H9 (cell line): ENCODE measurements around the gene DUSP18. TPM values are rescaled to one million over a fixed set of nuclear protein-coding genes. Genes with fewer than 3 reads are reported as not detected.

Source experiments
- DNase-seq: peaks from one replicate; pipeline ENCODE4 v3.0.0-alpha.2; 2017
- H2AFZ ChIP-seq: one replicate; pipeline ENCODE4 v1.6.1; 2013; ENCODE audit warnings: mild to moderate bottlenecking, low read length, control low read depth, moderate library complexity
- H2AK5ac ChIP-seq: 2 replicates; pipeline ENCODE4 v1.6.1; 2013; ENCODE audit warnings: low read length, control low read depth, mixed read lengths; ENCODE audit not compliant: insufficient read length
- H2BK120ac ChIP-seq: one replicate; pipeline ENCODE4 v1.6.1; 2013; ENCODE audit warnings: low read depth, mild to moderate bottlenecking, low read length, control low read depth, inconsistent platforms; ENCODE audit not compliant: poor library complexity, severe bottlenecking
- H2BK12ac ChIP-seq: 2 replicates; pipeline ENCODE4 v1.6.1; 2013; ENCODE audit warnings: low read length, control low read depth, mixed read lengths, low read depth; ENCODE audit not compliant: insufficient read length
- H2BK15ac ChIP-seq: 2 replicates; pipeline ENCODE4 v1.6.1; 2013; ENCODE audit warnings: low read depth, low read length, control low read depth
- H2BK20ac ChIP-seq: one replicate; pipeline ENCODE4 v1.6.1; 2013; ENCODE audit warnings: low read depth, mild to moderate bottlenecking, low read length, control low read depth, inconsistent platforms; ENCODE audit not compliant: poor library complexity, severe bottlenecking
- H2BK5ac ChIP-seq: 2 replicates; pipeline ENCODE4 v1.6.1; 2013; ENCODE audit warnings: low read length, control low read depth, mixed read lengths; ENCODE audit not compliant: insufficient read length
- H3K14ac ChIP-seq: 2 replicates; pipeline ENCODE4 v1.6.1; 2013; ENCODE audit warnings: low read length, control low read depth; ENCODE audit not compliant: insufficient read depth
- H3K18ac ChIP-seq: 2 replicates; pipeline ENCODE4 v1.6.1; 2013; ENCODE audit warnings: low read depth, mild to moderate bottlenecking, mixed read lengths, low read length, control low read depth; ENCODE audit not compliant: insufficient read length
- H3K23ac ChIP-seq: 2 replicates; pipeline ENCODE4 v1.6.1; 2013; ENCODE audit warnings: low read length, control low read depth, mixed read lengths, low read depth; ENCODE audit not compliant: insufficient read length
- H3K23me2 ChIP-seq: 2 replicates; pipeline ENCODE4 v1.6.1; 2013; ENCODE audit warnings: low read depth, mild to moderate bottlenecking, mixed read lengths, low read length, control low read depth; ENCODE audit not compliant: insufficient read length, poor library complexity, severe bottlenecking
- H3K27ac ChIP-seq: 2 replicates; pipeline ENCODE4 v1.5.1; 2013; ENCODE audit warnings: low read length, control low read depth, mixed read lengths, low read depth; ENCODE audit not compliant: insufficient read length
- H3K27me3 ChIP-seq: 2 replicates; pipeline ENCODE4 v1.6.1; 2013; ENCODE audit warnings: low read length, control low read depth, inconsistent platforms; ENCODE audit not compliant: insufficient read depth
- H3K4ac ChIP-seq: 2 replicates; pipeline ENCODE4 v1.6.1; 2013; ENCODE audit warnings: low read depth, mild to moderate bottlenecking, control low read depth, inconsistent platforms, low read length, moderate library complexity
- H3K4me1 ChIP-seq: 2 replicates; pipeline ENCODE4 v1.6.1; 2013; ENCODE audit warnings: low read length, control low read depth, inconsistent platforms; ENCODE audit not compliant: insufficient read depth
- H3K4me2 ChIP-seq: 2 replicates; pipeline ENCODE4 v1.6.1; 2013; ENCODE audit warnings: low read length, control low read depth, mixed read lengths; ENCODE audit not compliant: insufficient read length, insufficient read depth
- H3K56ac ChIP-seq: 2 replicates; pipeline ENCODE4 v1.6.1; 2013; ENCODE audit warnings: low read depth, mild to moderate bottlenecking, mixed read lengths, low read length, control low read depth; ENCODE audit not compliant: insufficient read length
- H3K79me1 ChIP-seq: 2 replicates; pipeline ENCODE4 v1.6.1; 2013; ENCODE audit warnings: low read depth, mild to moderate bottlenecking, moderate library complexity, low read length, control low read depth, inconsistent platforms; ENCODE audit not compliant: insufficient read depth, poor library complexity, severe bottlenecking
- H3K79me2 ChIP-seq: 2 replicates; pipeline ENCODE4 v1.6.1; 2013; ENCODE audit warnings: low read length, control low read depth, inconsistent platforms; ENCODE audit not compliant: insufficient read depth
- H3K9ac ChIP-seq: 2 replicates; pipeline ENCODE4 v1.6.1; 2013; ENCODE audit warnings: low read length, control low read depth, mixed read lengths; ENCODE audit not compliant: insufficient read length; ENCODE audit errors: extremely low read depth
- H3K9me3 ChIP-seq: one replicate; pipeline ENCODE4 v1.6.1; 2013; ENCODE audit warnings: low read depth, low read length, inconsistent platforms; ENCODE audit not compliant: control insufficient read depth
- H3T11ph ChIP-seq: one replicate; pipeline ENCODE4 v1.6.1; 2013; ENCODE audit warnings: mild to moderate bottlenecking, low read length, control low read depth, inconsistent platforms
- H4K20me1 ChIP-seq: one replicate; pipeline ENCODE4 v1.6.1; 2013; ENCODE audit not compliant: control insufficient read depth, insufficient read length, insufficient read depth
- H4K5ac ChIP-seq: 2 replicates; pipeline ENCODE4 v1.6.1; 2013; ENCODE audit warnings: low read depth, mild to moderate bottlenecking, mixed read lengths, low read length, control low read depth; ENCODE audit not compliant: insufficient read length
- H4K8ac ChIP-seq: replicated peaks from 2 replicates; pipeline ENCODE4 v1.6.1; 2013; ENCODE audit warnings: low read length, control low read depth, mixed read lengths, low read depth; ENCODE audit not compliant: insufficient read length
- H4K91ac ChIP-seq: 2 replicates; pipeline ENCODE4 v1.6.1; 2013; ENCODE audit warnings: low read depth, mild to moderate bottlenecking, moderate library complexity, mixed read lengths, low read length, control low read depth; ENCODE audit not compliant: insufficient read length
- H3K27ac Mint-ChIP-seq, 3 experiments: 2 replicates in 2 of 3; 3 replicates in 1 of 3; pipeline ENCODE4 v1.8.0; 2020 to 2021; ENCODE audit warnings: mixed read lengths in 3 of 3, mild to moderate bottlenecking in 1 of 3, moderate library complexity in 1 of 3
- H3K27me3 Mint-ChIP-seq: 2 replicates; pipeline ENCODE4 v1.8.0; 2021; ENCODE audit warnings: low read depth, mild to moderate bottlenecking, moderate library complexity, mixed read lengths
- H3K36me3 Mint-ChIP-seq, 3 experiments: 2 replicates in 2 of 3; 3 replicates in 1 of 3; pipeline ENCODE4 v1.8.0; 2020 to 2021; ENCODE audit warnings: low read depth in 3 of 3, mixed read lengths in 3 of 3; ENCODE audit not compliant: insufficient read depth in 1 of 3
- H3K4me1 Mint-ChIP-seq, 2 experiments: 2 replicates each; pipeline ENCODE4 v1.8.0; 2020; ENCODE audit warnings: mixed read lengths in 2 of 2
- H3K4me3 Mint-ChIP-seq, 2 experiments: 2 replicates in 1 of 2; 3 replicates in 1 of 2; pipeline ENCODE4 v1.8.0; 2020 to 2021; ENCODE audit warnings: mild to moderate bottlenecking in 2 of 2, mixed read lengths in 2 of 2, moderate library complexity in 1 of 2
- H3K9me3 Mint-ChIP-seq, 2 experiments: 2 replicates in 1 of 2; 3 replicates in 1 of 2; pipeline ENCODE4 v1.8.0; 2020; ENCODE audit warnings: mild to moderate bottlenecking in 2 of 2, mixed read lengths in 2 of 2, moderate library complexity in 1 of 2
- CTCF ChIP-seq: fragments of 200-600 bp; sonication (generic); conservative IDR thresholded peaks from 3 replicates; pipeline ENCODE4 v1.8.0; 2021; ENCODE audit warnings: antibody characterized with exemption, mild to moderate bottlenecking
- WGBS: extraction: QIAGEN DNeasy Blood & Tissue Kit; methylation state at CpG from one replicate; pipeline ENCODE4 v1.1.7; 2013; ENCODE audit warnings: missing lambda C conversion rate, low lambda C conversion rate, mixed read lengths; ENCODE audit not compliant: insufficient read length; ENCODE audit errors: extremely low coverage; 5-methylcytosine and 5-hydroxymethylcytosine counted together
- total RNA-seq: library from RNA; stranded (reverse); gene quantifications from 2 replicates; pipeline ENCODE4 v1.2.1, GENCODE V29; 2021

The DUSP18 gene
- total RNA-seq, 1 experiment from 2014 or later = 2.6 TPM

GRCh38 chr22:30635273-30636225 lies 32.1 kb downstream of the DUSP18 start, which contains the start of gene SLC35E4:
Gene SLC35E4 (plus strand): TSS chr22:30635781. CDS start chr22:30636451, 670 bp downstream.
- Histone ChIP-seq H4K8ac (no peak within 1 kb of the TSS), H3K9ac (peak within 1 kb of the TSS; percentile 27), H2BK5ac (no peak within 1 kb of the TSS), H3K18ac (no peak within 1 kb of the TSS), H4K5ac (no peak within 1 kb of the TSS), H3K4me1 (no peaks in the 10 kb centered on the region), H3K4ac (no peak within 1 kb of the TSS), H3K4me2 (peak within 1 kb of the TSS; percentile 50), H2BK12ac (no peak within 1 kb of the TSS), H2AK5ac (no peak within 1 kb of the TSS), H3K14ac (no peak within 1 kb of the TSS; the same call in 1 of the 2 replicates), H4K20me1 (no peaks in the 10 kb centered on the region), H3K9me3 (no peaks in the 10 kb centered on the region), H3K79me2 (no peaks in the 10 kb centered on the region), H3K27me3 (no peaks in the 10 kb centered on the region; the same call in 1 of the 2 replicates), H3K56ac (no peak within 1 kb of the TSS), H3K27ac (no peak within 1 kb of the TSS), H3K79me1 (no peaks in the 10 kb centered on the region), H2BK120ac (no peak within 1 kb of the TSS), H3K23ac (no peak within 1 kb of the TSS), H2AFZ (no peak within 1 kb of the TSS), H4K91ac (no peak within 1 kb of the TSS), H3T11ph (no peak within 1 kb of the TSS), H2BK15ac (no peak within 1 kb of the TSS), H3K23me2 (peaks cover 12% of the 10 kb centered on the region), H2BK20ac (no peak within 1 kb of the TSS)
- H3K27ac Mint-ChIP-seq = no peak within 1 kb of the TSS; a peak in 1 of 7 replicates
- no CpG with 5 or more reads among the region's 75 CpGs for WGBS
- peaks cover 10 to 22% (median 21%) of the 10 kb centered on the region in 3 experiments; a peak in 6 of 7 replicates for H3K36me3 Mint-ChIP-seq
- DNase-seq = peak; percentile 92
- H3K4me1 Mint-ChIP-seq = peaks cover 25 to 31% of the 10 kb centered on the region in 2 experiments
- peaks cover 12 to 15% of the 10 kb centered on the region in 2 experiments for H3K9me3 Mint-ChIP-seq
- peak; percentile 38; the same call in 1 of the 3 replicates for TF ChIP-seq CTCF
- peak within 1 kb of the TSS; percentile 64 to 80 for H3K4me3 Mint-ChIP-seq
- H3K27me3 Mint-ChIP-seq = peaks cover 10% of the 10 kb centered on the region
